ENCODE measurements around the gene OSBPL6. TPM values are rescaled to one million over a fixed set of nuclear protein-coding genes. Genes with fewer than 3 reads are reported as not detected.
A peak's percentile ranks its signal among the peaks of the same experiment; 100 is the strongest.

The OSBPL6 gene
- total RNA-seq, 6 experiments from 2014 or later, result 2.4 to 4.1 (median 3.1) TPM

DNA sequence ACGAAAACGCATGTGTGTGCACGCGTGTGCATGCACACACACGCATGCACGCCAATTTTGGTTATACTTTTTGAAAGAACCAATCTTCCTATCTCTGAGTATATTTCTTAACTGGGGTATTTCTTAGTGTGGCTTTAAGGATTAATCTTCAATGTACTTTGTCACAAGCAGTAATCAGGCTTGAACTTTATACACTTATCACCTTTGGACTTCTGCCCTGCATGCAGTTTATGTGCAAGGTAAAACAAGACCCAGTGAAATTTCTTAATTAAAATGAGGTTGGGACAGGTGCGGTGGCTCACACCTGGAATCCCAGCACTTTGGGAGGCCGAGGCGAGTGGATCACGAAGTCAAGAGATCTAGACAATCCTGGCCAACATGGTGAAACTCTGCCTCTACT is 85.3 kb downstream of the OSBPL6 start:
- ATAC-seq, result peak; percentile 9 to 45 (median 28)
- Histone ChIP-seq H3K27ac (peak overlapping the region in 2 of 3 donors; percentile 33 to 80), H3K4me3 (no peak overlapping the region), H3K36me3 (no peaks in the 10 kb centered on the region), H3K9me3 (no peaks in the 10 kb centered on the region), H3K4me1 (peaks cover 0 to 32% (median 12%) of the 10 kb centered on the region in 4 donors), H3K27me3 (no peaks in the 10 kb centered on the region)
- WGBS (ENCODE audit: insufficient coverage, low coverage, low lambda C conversion rate, missing lambda C conversion rate), result 72% methylated on average over 10 of the region's 10 CpGs
- DNase-seq, result no peak
- intact Hi-C loops (cut with DNase I), result no loop called here
- no peak for TF ChIP-seq POLR2A (IDR thresholded peaks at IDR 0.05)
- TF ChIP-seq, protein P1, sequence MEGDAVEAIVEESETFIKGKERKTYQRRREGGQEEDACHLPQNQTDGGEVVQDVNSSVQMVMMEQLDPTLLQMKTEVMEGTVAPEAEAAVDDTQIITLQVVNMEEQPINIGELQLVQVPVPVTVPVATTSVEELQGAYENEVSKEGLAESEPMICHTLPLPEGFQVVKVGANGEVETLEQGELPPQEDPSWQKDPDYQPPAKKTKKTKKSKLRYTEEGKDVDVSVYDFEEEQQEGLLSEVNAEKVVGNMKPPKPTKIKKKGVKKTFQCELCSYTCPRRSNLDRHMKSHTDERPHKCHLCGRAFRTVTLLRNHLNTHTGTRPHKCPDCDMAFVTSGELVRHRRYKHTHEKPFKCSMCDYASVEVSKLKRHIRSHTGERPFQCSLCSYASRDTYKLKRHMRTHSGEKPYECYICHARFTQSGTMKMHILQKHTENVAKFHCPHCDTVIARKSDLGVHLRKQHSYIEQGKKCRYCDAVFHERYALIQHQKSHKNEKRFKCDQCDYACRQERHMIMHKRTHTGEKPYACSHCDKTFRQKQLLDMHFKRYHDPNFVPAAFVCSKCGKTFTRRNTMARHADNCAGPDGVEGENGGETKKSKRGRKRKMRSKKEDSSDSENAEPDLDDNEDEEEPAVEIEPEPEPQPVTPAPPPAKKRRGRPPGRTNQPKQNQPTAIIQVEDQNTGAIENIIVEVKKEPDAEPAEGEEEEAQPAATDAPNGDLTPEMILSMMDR (IDR thresholded peaks at IDR 0.05), result no peak

DNA sequence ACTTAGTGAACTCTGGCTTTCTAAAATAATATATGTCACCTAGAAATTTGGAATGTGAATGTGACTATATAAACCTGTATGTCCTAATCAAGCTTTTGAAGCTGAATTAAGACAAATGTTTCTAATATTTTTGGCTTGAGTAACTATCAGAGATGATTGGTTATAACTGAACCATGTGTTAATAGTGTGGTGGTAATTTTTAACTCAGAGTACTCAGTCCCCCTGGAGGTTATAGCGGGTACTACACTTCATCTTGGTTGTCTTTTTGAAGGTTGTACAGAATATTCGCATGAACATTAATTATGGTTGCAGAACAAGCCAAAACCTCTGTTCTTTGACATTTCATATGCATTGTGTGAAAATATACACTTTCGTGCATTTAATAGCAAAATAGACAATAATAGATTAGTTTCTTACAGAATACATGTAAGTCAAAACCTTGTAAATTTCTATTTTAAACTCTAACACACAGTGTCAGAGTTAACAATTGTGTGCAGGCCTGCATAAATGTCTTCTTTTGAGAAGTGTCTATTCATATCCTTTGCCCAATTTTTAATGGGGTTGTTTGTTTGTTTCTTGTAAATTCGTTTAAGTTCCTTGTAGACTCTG is 86.0 kb downstream of the OSBPL6 start:
- TF ChIP-seq POLR2A (IDR thresholded peaks at IDR 0.05), result no peak
- TF ChIP-seq, protein P1 (IDR thresholded peaks at IDR 0.05), result peak; percentile 59 to 68 (median 66)
- Histone ChIP-seq H3K9me3 (no peaks in the 10 kb centered on the region), H3K4me3 (no peak overlapping the region), H3K4me1 (peaks cover 0 to 32% (median 12%) of the 10 kb centered on the region in 4 donors), H3K27ac (peak overlapping the region in 1 of 3 donors; percentile 80), H3K36me3 (no peaks in the 10 kb centered on the region), H3K27me3 (no peaks in the 10 kb centered on the region)
- WGBS (ENCODE audit: insufficient coverage, low coverage, low lambda C conversion rate, missing lambda C conversion rate), result 45% methylated on average over 4 of the region's 4 CpGs
- peak; percentile 36 to 61 (median 36) for ATAC-seq
- no peak for DNase-seq
- intact Hi-C loops (cut with DNase I), result no loop called here

DNA sequence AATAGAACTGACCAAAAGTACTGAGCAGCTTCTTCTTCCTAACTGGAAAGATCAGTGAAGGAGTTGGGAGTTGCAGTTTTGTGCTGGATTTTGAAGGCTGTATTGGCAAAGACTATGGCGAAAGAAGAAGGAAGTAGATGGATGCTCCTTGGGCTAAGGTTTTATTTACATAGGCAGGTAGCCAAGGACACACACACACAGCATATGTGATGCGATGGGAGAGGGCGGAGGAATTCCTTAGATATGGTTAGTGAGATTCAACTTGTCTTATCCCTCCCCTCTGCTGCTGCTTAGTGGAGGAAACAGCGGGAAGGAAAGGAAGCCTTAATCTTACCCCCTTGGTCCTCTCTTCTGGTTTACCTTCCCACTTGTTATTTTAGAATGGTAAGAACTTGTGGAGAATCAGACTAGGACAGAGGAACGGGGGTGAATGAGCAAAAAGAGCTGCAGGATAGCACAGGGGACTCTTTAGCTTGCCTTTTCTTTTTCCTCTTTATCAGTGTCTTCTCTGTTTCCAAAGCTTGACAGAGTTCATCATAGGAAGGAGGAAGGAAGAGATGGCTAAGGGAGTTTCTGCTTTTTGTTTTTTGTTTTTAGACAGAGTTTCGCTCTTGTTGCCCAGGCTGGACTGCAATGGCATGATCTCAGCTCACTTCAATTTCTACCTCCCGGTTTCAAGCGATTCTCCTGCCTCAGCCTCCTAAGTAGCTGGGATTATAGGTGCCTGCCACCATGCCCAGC is 87.9 kb downstream of the OSBPL6 start:
- ATAC-seq (peak in 1 of 4 donors; percentile 6), DNase-seq (no peak)
- Histone ChIP-seq H3K27me3 (no peaks in the 10 kb centered on the region), H3K4me3 (no peak overlapping the region), H3K27ac (no peak overlapping the region), H3K36me3 (no peaks in the 10 kb centered on the region), H3K4me1 (peaks cover 0 to 25% (median 12%) of the 10 kb centered on the region in 4 donors), H3K9me3 (no peaks in the 10 kb centered on the region)
- no peak for TF ChIP-seq POLR2A (IDR thresholded peaks at IDR 0.05)
- TF ChIP-seq, protein P1 (IDR thresholded peaks at IDR 0.05), result no peak
- intact Hi-C loops (cut with DNase I), result no loop called here
- 58% methylated on average over 8 of the region's 8 CpGs for WGBS (ENCODE audit: insufficient coverage, low coverage, low lambda C conversion rate, missing lambda C conversion rate)

DNA sequence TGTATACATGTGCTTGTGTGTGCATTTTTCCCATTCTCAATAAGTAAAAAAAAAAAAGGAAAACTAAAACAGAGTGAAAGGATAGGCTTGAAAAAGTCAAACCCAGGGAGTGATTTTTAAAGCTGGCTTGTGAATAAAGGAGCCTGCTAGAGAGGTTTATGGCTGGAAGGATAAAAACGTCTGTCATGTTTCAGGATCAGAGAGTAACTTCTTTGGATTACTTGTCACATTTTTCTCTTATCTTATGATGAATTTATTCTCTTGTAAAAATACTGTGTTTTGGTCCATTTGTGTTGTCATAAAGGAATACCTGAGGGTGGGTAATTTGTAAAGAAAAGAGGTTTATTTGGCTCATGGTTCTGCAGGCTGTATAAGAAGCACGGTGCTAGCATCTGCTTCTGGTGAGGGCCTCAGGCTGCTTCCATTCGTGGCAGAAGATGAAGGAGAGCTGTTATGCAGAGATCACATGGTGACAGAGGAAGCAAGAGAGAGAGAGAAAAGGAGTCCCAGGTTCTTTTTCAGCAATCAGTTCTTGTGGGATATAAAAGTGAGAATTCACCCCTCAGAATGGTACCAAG is 89.1 kb downstream of the OSBPL6 start:
- ATAC-seq, result no peak
- TF ChIP-seq, protein P1 (IDR thresholded peaks at IDR 0.05), result no peak
- no peak for TF ChIP-seq POLR2A (IDR thresholded peaks at IDR 0.05)
- H3K4me3 ChIP-seq, result no peak overlapping the region
- H3K27me3 ChIP-seq, result no peaks in the 10 kb centered on the region
- H3K9me3 ChIP-seq, result no peaks in the 10 kb centered on the region
- DNase-seq, result no peak
- H3K36me3 ChIP-seq, result no peaks in the 10 kb centered on the region
- peaks cover 0 to 21% (median 9%) of the 10 kb centered on the region in 4 donors for H3K4me1 ChIP-seq
- 66% methylated on average over 3 of the region's 3 CpGs for WGBS (ENCODE audit: insufficient coverage, low coverage, low lambda C conversion rate, missing lambda C conversion rate)
- intact Hi-C loops (cut with DNase I), result no loop called here
- no peak overlapping the region for H3K27ac ChIP-seq

Measured in right lobe of liver (tissue), 6 donors.